GM19240 (cell line): Measurements from ENCODE around the gene HDDC2.

Experiments used
- DNase-seq: peaks from one replicate; pipeline ENCODE4 v3.0.0; 2011; ENCODE audit warnings: low spot score; ENCODE audit not compliant: insufficient read length

HDDC2 gene

GRCh38 chr6:125271486-125272159, 30.1 kb downstream of the HDDC2 start:
- DNase-seq, result no peak

- DNase-seq, result no peak
These were observed 31.4 kb downstream of the HDDC2 start for GRCh38 chr6:125270380-125270779.

GRCh38 chr6:125269328-125269985, 32.3 kb downstream of the HDDC2 start:
- DNase-seq, result no peak

GRCh38 chr6:125268765-125269164, 33.0 kb downstream of the HDDC2 start:
- no peak for DNase-seq

GRCh38 chr6:125267806-125268523, 33.8 kb downstream of the HDDC2 start:
- DNase-seq, result no peak

- no peak for DNase-seq
These were observed 37.3 kb downstream of the HDDC2 start for GRCh38 chr6:125264476-125264875.

- no peak for DNase-seq
These were observed 39.5 kb downstream of the HDDC2 start for GRCh38 chr6:125262016-125263013.

- DNase-seq, result no peak
These were observed 42.4 kb downstream of the HDDC2 start for GRCh38 chr6:125259354-125259736.

- no peak for DNase-seq
These were observed 43.0 kb downstream of the HDDC2 start for GRCh38 chr6:125258651-125259353.

- DNase-seq, result no peak
These were observed 44.4 kb downstream of the HDDC2 start for GRCh38 chr6:125257351-125257750.

GRCh38 chr6:125255201-125255600, 46.6 kb downstream of the HDDC2 start:
- DNase-seq, result no peak

GRCh38 chr6:125254321-125254720, 47.4 kb downstream of the HDDC2 start:
- DNase-seq, result no peak

- DNase-seq, result no peak
These were observed 47.9 kb downstream of the HDDC2 start for GRCh38 chr6:125253881-125254280.

GRCh38 chr6:125252891-125253290, 48.9 kb downstream of the HDDC2 start:
- no peak for DNase-seq

- DNase-seq, result no peak
These were observed 50.1 kb downstream of the HDDC2 start for GRCh38 chr6:125251516-125252220.

GRCh38 chr6:125250511-125250910, 51.3 kb downstream of the HDDC2 start:
- no peak for DNase-seq

GRCh38 chr6:125248136-125248535, 53.6 kb downstream of the HDDC2 start:
- DNase-seq, result no peak

- no peak for DNase-seq
These were observed 55.2 kb downstream of the HDDC2 start for GRCh38 chr6:125246566-125246965.

- DNase-seq, result no peak
These were observed 56.1 kb downstream of the HDDC2 start for GRCh38 chr6:125245523-125246264.
